ENCODE results near the gene ZBTB7C.

DNA sequence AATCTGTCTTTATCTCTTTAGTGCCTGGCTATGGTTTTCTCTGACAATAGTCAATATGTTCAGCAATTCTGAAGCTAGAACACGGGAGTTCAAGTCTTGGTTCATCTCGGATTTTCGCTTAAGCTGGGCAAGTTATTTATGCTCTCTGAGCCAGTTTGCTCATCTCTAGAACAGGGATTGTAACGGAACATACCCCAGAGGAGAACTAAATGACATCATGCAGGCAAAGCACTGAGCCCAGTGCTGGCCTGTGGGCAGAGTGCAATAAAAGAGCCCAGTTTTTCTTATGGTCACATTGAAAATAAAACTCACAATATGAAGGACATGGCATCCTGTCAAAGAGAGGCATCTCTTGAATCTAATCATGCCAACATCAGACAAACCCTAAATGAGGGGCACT, 143.9 kb downstream of the ZBTB7C start:
- TF ChIP-seq, protein P1, sequence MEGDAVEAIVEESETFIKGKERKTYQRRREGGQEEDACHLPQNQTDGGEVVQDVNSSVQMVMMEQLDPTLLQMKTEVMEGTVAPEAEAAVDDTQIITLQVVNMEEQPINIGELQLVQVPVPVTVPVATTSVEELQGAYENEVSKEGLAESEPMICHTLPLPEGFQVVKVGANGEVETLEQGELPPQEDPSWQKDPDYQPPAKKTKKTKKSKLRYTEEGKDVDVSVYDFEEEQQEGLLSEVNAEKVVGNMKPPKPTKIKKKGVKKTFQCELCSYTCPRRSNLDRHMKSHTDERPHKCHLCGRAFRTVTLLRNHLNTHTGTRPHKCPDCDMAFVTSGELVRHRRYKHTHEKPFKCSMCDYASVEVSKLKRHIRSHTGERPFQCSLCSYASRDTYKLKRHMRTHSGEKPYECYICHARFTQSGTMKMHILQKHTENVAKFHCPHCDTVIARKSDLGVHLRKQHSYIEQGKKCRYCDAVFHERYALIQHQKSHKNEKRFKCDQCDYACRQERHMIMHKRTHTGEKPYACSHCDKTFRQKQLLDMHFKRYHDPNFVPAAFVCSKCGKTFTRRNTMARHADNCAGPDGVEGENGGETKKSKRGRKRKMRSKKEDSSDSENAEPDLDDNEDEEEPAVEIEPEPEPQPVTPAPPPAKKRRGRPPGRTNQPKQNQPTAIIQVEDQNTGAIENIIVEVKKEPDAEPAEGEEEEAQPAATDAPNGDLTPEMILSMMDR (IDR thresholded peaks at IDR 0.05), result no peak
- TF ChIP-seq EP300 (IDR thresholded peaks at IDR 0.05), result no peak
- TF ChIP-seq POLR2A (IDR thresholded peaks at IDR 0.05), result no peak
